Measurements from ENCODE around the gene CDX1. TPM values are rescaled to one million over a fixed set of nuclear protein-coding genes. Genes with fewer than 3 reads are reported as not detected.

CDX1 gene
- polyA plus RNA-seq, 1 experiment = 0.97 TPM

- Histone ChIP-seq H3K27me3 (ENCODE audit: control insufficient read depth, insufficient read depth, low read length) (peaks cover 1% of the 10 kb centered on the region; the same call in 1 of the 2 replicates), H3K36me3 (ENCODE audit: control insufficient read depth, insufficient read depth, low read length) (no peaks in the 10 kb centered on the region), H3K4me3 (ENCODE audit: low read depth, low read length) (no peak overlapping the region)
- peak; percentile 77 for TF ChIP-seq CTCF (IDR thresholded peaks at IDR 0.05; ENCODE audit: insufficient read depth, low read depth, low read length)
- ChIA-PET POLR2A (no interaction called here), CTCF (interaction anchor here (0.6 to 3.8 kb wide), 34 partner anchors 9 to 388 kb away, joined by 3 to 22 read pairs (median 4); no protein-coding TSS in a partner anchor)
- no peak for DNase-seq (ENCODE audit: low read depth)
These were observed 51.5 kb downstream of the CDX1 start for GRCh38 chr5:150217873-150218692.

- Histone ChIP-seq H3K36me3 (ENCODE audit: control insufficient read depth, insufficient read depth, low read length) (no peaks in the 10 kb centered on the region), H3K4me3 (ENCODE audit: low read depth, low read length) (no peak overlapping the region), H3K27me3 (ENCODE audit: control insufficient read depth, insufficient read depth, low read length) (peaks cover 1% of the 10 kb centered on the region; the same call in 1 of the 2 replicates)
- ChIA-PET CTCF (interaction anchor here (0.6 to 3.8 kb wide), 34 partner anchors 9 to 388 kb away, joined by 3 to 22 read pairs (median 5); no protein-coding TSS in a partner anchor), POLR2A (no interaction called here)
- no peak for TF ChIP-seq CTCF (IDR thresholded peaks at IDR 0.05; ENCODE audit: insufficient read depth, low read depth, low read length)
- no peak for DNase-seq (ENCODE audit: low read depth)
These were observed 52.1 kb downstream of the CDX1 start for GRCh38 chr5:150218693-150219035.

GRCh38 chr5:150219142-150219541 lies 52.6 kb downstream of the CDX1 start:
- POLR2A ChIA-PET = no interaction called here
- no peaks in the 10 kb centered on the region for H3K36me3 ChIP-seq (ENCODE audit: control insufficient read depth, insufficient read depth, low read length)
- no peak for DNase-seq (ENCODE audit: low read depth)
- CTCF ChIA-PET = interaction anchor here (0.8 to 3.8 kb wide), 21 partner anchors 8 to 389 kb away, joined by 3 to 22 read pairs (median 6); no protein-coding TSS in a partner anchor
- peaks cover 1% of the 10 kb centered on the region; the same call in 1 of the 2 replicates for H3K27me3 ChIP-seq (ENCODE audit: control insufficient read depth, insufficient read depth, low read length)
- no peak for TF ChIP-seq CTCF (IDR thresholded peaks at IDR 0.05; ENCODE audit: insufficient read depth, low read depth, low read length)
- H3K4me3 ChIP-seq (ENCODE audit: low read depth, low read length) = no peak overlapping the region

- ChIA-PET CTCF (interaction anchor here (0.6 to 3.8 kb wide), 9 partner anchors 8 to 386 kb away, joined by 3 to 22 read pairs (median 3); no protein-coding TSS in a partner anchor), POLR2A (interaction anchor here (0.6 kb wide), 1 partner anchor 227 kb away, joined by 3 read pairs; no protein-coding TSS in a partner anchor)
- H3K36me3 ChIP-seq (ENCODE audit: control insufficient read depth, insufficient read depth, low read length) = no peaks in the 10 kb centered on the region
These were observed 53.3 kb downstream of the CDX1 start for GRCh38 chr5:150219861-150220260.

More at GRCh38 chr5:150219861-150220260, 53.3 kb downstream of the CDX1 start:
- Histone ChIP-seq H3K4me3 (ENCODE audit: low read depth, low read length) (no peak overlapping the region), H3K27me3 (ENCODE audit: control insufficient read depth, insufficient read depth, low read length) (peaks cover 1% of the 10 kb centered on the region; the same call in 1 of the 2 replicates)
- DNase-seq (ENCODE audit: low read depth) = no peak
- TF ChIP-seq CTCF (IDR thresholded peaks at IDR 0.05; ENCODE audit: insufficient read depth, low read depth, low read length) = no peak
